ENCODE measurements around the gene LRP4.

The LRP4 gene

GRCh38 chr11:46860218-46860617, 58.1 kb downstream of the LRP4 start:
- H3F3A ChIP-seq (ENCODE audit: low read depth): no peaks in the 10 kb centered on the region
- no peaks in the 10 kb centered on the region for H4K20me1 ChIP-seq (ENCODE audit: insufficient read depth, low read length, poor library complexity, severe bottlenecking)
- no peaks in the 10 kb centered on the region for H3K9me3 ChIP-seq (ENCODE audit: insufficient read depth, low read depth, low read length)
- H3K4me2 ChIP-seq (ENCODE audit: low read depth, low read length, poor library complexity, severe bottlenecking): no peak overlapping the region
- TF ChIP-seq, protein P1, sequence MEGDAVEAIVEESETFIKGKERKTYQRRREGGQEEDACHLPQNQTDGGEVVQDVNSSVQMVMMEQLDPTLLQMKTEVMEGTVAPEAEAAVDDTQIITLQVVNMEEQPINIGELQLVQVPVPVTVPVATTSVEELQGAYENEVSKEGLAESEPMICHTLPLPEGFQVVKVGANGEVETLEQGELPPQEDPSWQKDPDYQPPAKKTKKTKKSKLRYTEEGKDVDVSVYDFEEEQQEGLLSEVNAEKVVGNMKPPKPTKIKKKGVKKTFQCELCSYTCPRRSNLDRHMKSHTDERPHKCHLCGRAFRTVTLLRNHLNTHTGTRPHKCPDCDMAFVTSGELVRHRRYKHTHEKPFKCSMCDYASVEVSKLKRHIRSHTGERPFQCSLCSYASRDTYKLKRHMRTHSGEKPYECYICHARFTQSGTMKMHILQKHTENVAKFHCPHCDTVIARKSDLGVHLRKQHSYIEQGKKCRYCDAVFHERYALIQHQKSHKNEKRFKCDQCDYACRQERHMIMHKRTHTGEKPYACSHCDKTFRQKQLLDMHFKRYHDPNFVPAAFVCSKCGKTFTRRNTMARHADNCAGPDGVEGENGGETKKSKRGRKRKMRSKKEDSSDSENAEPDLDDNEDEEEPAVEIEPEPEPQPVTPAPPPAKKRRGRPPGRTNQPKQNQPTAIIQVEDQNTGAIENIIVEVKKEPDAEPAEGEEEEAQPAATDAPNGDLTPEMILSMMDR (conservative IDR thresholded peaks at IDR 0.05; ENCODE audit: low read length): no peak
- no peak for TF ChIP-seq EZH2phosphoT487 (IDR thresholded peaks at IDR 0.05; ENCODE audit: borderline replicate concordance)
- H3K36me3 ChIP-seq (ENCODE audit: insufficient read depth, low read length): no peaks in the 10 kb centered on the region
- H3K4me1 ChIP-seq (ENCODE audit: insufficient read depth, low read length, poor library complexity, severe bottlenecking): peaks cover 7% of the 10 kb centered on the region
- no peak overlapping the region for H3K9ac ChIP-seq (ENCODE audit: low read depth, low read length, poor library complexity, severe bottlenecking)
- H3K4me3 ChIP-seq (ENCODE audit: low read length, poor library complexity, severe bottlenecking): no peak overlapping the region
- H2AFZ ChIP-seq (ENCODE audit: low read length): no peak overlapping the region
- no peaks in the 10 kb centered on the region for H3K27me3 ChIP-seq (ENCODE audit: insufficient read depth, low read length, poor library complexity, severe bottlenecking)
- H3K79me2 ChIP-seq (ENCODE audit: insufficient read depth, low read length): no peaks in the 10 kb centered on the region
- H3K9me2 ChIP-seq (replicated peaks; ENCODE audit: low read depth, low read length): no peaks in the 10 kb centered on the region

DNA sequence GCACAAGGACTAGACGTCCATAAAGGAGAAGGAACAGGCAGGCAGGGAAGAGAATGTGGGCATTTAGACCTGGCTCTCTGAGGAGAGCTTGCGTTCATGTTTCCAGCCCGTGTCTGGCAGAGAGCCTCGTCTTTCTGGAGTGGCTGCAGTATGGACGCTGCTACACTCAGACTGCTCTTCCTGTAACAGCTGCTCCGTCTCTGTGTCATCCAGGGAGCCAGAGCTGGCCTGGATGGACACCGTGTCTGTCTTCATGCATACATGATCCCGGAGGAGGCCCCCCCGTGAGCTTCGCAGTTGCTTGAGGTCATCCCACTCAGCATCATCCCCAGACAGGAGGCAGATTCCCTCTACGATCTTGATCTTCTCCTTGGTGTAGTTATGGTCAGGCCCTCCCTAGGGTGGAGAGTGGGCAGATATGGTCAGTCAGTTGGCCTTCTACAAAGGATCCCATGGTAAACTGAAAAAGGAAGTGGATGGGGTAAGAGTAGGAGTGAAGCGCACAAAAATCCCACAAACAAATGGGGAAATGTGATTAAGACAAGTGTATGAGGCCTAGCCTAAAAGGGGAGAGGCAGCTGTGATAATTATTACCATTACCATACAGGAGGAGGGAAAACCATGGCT, 59.3 kb downstream of the LRP4 start:
- Histone ChIP-seq H3K4me3 (ENCODE audit: low read length, poor library complexity, severe bottlenecking) (no peak overlapping the region), H4K20me1 (ENCODE audit: insufficient read depth, low read length, poor library complexity, severe bottlenecking) (no peaks in the 10 kb centered on the region), H3K9me3 (ENCODE audit: insufficient read depth, low read depth, low read length) (no peaks in the 10 kb centered on the region), H3K27me3 (ENCODE audit: insufficient read depth, low read length, poor library complexity, severe bottlenecking) (no peaks in the 10 kb centered on the region), H3K4me2 (ENCODE audit: low read depth, low read length, poor library complexity, severe bottlenecking) (no peak overlapping the region), H3K36me3 (ENCODE audit: insufficient read depth, low read length) (no peaks in the 10 kb centered on the region), H2AFZ (ENCODE audit: low read length) (no peak overlapping the region), H3F3A (ENCODE audit: low read depth) (peaks cover 2% of the 10 kb centered on the region; the same call in 1 of the 2 replicates), H3K4me1 (ENCODE audit: insufficient read depth, low read length, poor library complexity, severe bottlenecking) (peaks cover 18% of the 10 kb centered on the region), H3K9me2 (replicated peaks; ENCODE audit: low read depth, low read length) (no peaks in the 10 kb centered on the region), H3K9ac (ENCODE audit: low read depth, low read length, poor library complexity, severe bottlenecking) (no peak overlapping the region), H3K79me2 (ENCODE audit: insufficient read depth, low read length) (no peaks in the 10 kb centered on the region)
- TF ChIP-seq, protein P1 (conservative IDR thresholded peaks at IDR 0.05; ENCODE audit: low read length): no peak
- no peak for TF ChIP-seq EZH2phosphoT487 (IDR thresholded peaks at IDR 0.05; ENCODE audit: borderline replicate concordance)

- Histone ChIP-seq H3K9ac (ENCODE audit: low read depth, low read length, poor library complexity, severe bottlenecking) (no peak overlapping the region), H3K4me1 (ENCODE audit: insufficient read depth, low read length, poor library complexity, severe bottlenecking) (peaks cover 29% of the 10 kb centered on the region), H3K9me2 (replicated peaks; ENCODE audit: low read depth, low read length) (no peaks in the 10 kb centered on the region), H3K36me3 (ENCODE audit: insufficient read depth, low read length) (no peaks in the 10 kb centered on the region), H2AFZ (ENCODE audit: low read length) (no peak overlapping the region), H3K4me3 (ENCODE audit: low read length, poor library complexity, severe bottlenecking) (no peak overlapping the region), H3K27me3 (ENCODE audit: insufficient read depth, low read length, poor library complexity, severe bottlenecking) (no peaks in the 10 kb centered on the region), H3K9me3 (ENCODE audit: insufficient read depth, low read depth, low read length) (no peaks in the 10 kb centered on the region), H3K4me2 (ENCODE audit: low read depth, low read length, poor library complexity, severe bottlenecking) (no peak overlapping the region), H3K79me2 (ENCODE audit: insufficient read depth, low read length) (no peaks in the 10 kb centered on the region), H4K20me1 (ENCODE audit: insufficient read depth, low read length, poor library complexity, severe bottlenecking) (no peaks in the 10 kb centered on the region), H3F3A (ENCODE audit: low read depth) (peaks cover 4% of the 10 kb centered on the region; the same call in 1 of the 2 replicates)
- no peak for TF ChIP-seq EZH2phosphoT487 (IDR thresholded peaks at IDR 0.05; ENCODE audit: borderline replicate concordance)
- TF ChIP-seq, protein P1 (conservative IDR thresholded peaks at IDR 0.05; ENCODE audit: low read length): no peak
These were observed 60.7 kb downstream of the LRP4 start for GRCh38 chr11:46857666-46858065.

All from Loucy (cell line).